ENCODE results near the gene RALGPS1.

- TF ChIP-seq, protein P1, sequence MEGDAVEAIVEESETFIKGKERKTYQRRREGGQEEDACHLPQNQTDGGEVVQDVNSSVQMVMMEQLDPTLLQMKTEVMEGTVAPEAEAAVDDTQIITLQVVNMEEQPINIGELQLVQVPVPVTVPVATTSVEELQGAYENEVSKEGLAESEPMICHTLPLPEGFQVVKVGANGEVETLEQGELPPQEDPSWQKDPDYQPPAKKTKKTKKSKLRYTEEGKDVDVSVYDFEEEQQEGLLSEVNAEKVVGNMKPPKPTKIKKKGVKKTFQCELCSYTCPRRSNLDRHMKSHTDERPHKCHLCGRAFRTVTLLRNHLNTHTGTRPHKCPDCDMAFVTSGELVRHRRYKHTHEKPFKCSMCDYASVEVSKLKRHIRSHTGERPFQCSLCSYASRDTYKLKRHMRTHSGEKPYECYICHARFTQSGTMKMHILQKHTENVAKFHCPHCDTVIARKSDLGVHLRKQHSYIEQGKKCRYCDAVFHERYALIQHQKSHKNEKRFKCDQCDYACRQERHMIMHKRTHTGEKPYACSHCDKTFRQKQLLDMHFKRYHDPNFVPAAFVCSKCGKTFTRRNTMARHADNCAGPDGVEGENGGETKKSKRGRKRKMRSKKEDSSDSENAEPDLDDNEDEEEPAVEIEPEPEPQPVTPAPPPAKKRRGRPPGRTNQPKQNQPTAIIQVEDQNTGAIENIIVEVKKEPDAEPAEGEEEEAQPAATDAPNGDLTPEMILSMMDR (IDR thresholded peaks at IDR 0.05): no peak
- TF ChIP-seq EP300 (IDR thresholded peaks at IDR 0.05): no peak
- no peak for TF ChIP-seq POLR2AphosphoS5 (IDR thresholded peaks at IDR 0.05)
Measured at GRCh38 chr9:126933334-126933980, 18.9 kb downstream of the RALGPS1 start.
